HG02852 (cell line): Measurements from ENCODE around the gene ITIH5.

Source experiments
- ATAC-seq: cut with Tn5 transposase; IDR thresholded peaks from one replicate; pipeline ENCODE4 v1.9.1; 2021; ENCODE audit warnings: mild to moderate bottlenecking, moderate library complexity; ENCODE audit not compliant: unreplicated experiment

ITIH5 gene

GRCh38 chr10:7526017-7526400, 140.8 kb downstream of the ITIH5 start:
- ATAC-seq, result no peak

GRCh38 chr10:7525314-7526016, 141.3 kb downstream of the ITIH5 start:
- ATAC-seq, result peak; percentile 63

- ATAC-seq, result no peak
These were observed 143.1 kb downstream of the ITIH5 start for GRCh38 chr10:7523656-7524055.

GRCh38 chr10:7520507-7521485, 146.0 kb downstream of the ITIH5 start:
- ATAC-seq, result peak; percentile 82

- ATAC-seq, result no peak
These were observed 147.4 kb downstream of the ITIH5 start for GRCh38 chr10:7519351-7519750.

- no peak for ATAC-seq
These were observed 148.1 kb downstream of the ITIH5 start for GRCh38 chr10:7518693-7519092.

- no peak for ATAC-seq
These were observed 151.3 kb downstream of the ITIH5 start for GRCh38 chr10:7515439-7515838.

GRCh38 chr10:7513936-7514335, 152.8 kb downstream of the ITIH5 start:
- ATAC-seq, result no peak

- ATAC-seq, result no peak
These were observed 153.3 kb downstream of the ITIH5 start for GRCh38 chr10:7513455-7513854.

- no peak for ATAC-seq
These were observed 154.3 kb downstream of the ITIH5 start for GRCh38 chr10:7512487-7512886.

- no peak for ATAC-seq
These were observed 155.2 kb downstream of the ITIH5 start for GRCh38 chr10:7511612-7512011.
